Eye (tissue), 1 donor: Measurements from ENCODE around the gene TSTD2.

Experiments used
- DNase-seq: peaks from one replicate; pipeline ENCODE4 v3.0.0-alpha.2; 2015

The TSTD2 gene

DNA sequence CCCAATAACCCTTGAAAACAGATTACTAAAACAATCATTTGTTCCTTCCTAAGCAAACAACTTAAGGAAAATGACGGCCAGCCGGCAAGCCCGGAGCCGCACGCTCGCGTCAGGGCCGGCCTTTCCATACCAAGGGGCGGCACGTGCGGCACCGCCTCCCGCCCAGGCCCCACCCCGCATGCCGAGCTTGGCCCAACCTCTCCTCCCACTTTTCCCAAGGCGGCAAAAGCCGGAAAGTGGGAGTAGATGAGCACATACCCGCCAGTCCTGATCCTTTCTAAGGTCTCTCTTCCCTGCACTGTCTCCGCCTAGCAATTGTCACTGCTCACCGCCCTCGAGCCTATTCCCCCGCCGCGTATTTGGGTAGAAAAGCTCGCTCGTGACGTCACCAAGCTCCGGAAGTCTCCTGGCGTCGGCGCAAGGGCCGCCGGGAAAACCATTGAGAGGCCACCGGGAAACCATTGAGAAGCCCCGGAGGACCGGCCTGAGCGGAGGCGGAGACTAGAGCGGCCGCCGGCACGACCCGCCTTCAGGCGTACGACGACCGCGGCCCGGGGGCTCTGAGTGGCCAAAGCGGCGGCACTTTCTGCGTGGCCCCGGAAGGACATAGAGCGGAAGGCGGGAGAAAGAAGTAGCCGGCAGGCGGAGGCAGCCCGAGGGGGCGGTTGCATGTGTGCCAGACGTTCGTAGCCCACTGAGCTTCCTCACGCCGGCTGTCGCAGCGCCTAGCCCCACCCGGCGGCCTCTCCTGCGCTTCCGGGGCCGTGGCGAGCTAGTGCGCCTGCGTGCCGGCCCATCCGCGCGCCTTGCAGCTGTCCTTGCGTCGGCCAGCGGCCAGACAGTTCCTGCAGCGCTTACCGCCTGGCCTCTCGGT, at the start of gene TSTD2, which contains the start of gene NCBP1:
TSS of gene TSTD2 (minus strand) at position 384 of the 874 bp plus-strand sequence. CDS start 5,806 bp downstream, outside the sequence.
TSS of gene NCBP1 (plus strand) at position 837 of the 874 bp plus-strand sequence. CDS start 61 bp downstream, outside the sequence.
- peak; percentile 99 for DNase-seq

DNA sequence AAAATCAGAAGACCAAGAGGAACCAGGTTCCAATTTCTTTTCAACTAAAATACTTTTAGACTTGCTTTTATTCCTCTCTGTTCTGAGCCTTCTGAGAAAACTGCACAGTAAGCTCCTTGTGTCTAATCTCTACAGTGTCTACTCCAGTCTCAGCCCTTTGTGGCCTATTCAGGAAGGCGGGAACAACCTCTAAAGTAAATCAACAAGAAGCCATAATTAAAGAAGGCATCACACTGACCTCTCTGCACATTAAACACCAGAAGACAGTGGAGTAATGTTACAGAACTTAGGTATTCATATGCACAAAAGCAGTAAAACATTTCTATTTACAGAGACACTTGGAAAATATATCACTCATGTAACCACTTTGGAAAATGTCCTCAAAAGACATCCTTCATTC, 49.1 kb upstream of the TSTD2 start:
- no peak for DNase-seq

GRCh38 chr9:97675655-97676054, 42.5 kb upstream of the TSTD2 start:
- no peak for DNase-seq

GRCh38 chr9:97673922-97674321, 40.8 kb upstream of the TSTD2 start:
- DNase-seq = peak; percentile 8

DNA sequence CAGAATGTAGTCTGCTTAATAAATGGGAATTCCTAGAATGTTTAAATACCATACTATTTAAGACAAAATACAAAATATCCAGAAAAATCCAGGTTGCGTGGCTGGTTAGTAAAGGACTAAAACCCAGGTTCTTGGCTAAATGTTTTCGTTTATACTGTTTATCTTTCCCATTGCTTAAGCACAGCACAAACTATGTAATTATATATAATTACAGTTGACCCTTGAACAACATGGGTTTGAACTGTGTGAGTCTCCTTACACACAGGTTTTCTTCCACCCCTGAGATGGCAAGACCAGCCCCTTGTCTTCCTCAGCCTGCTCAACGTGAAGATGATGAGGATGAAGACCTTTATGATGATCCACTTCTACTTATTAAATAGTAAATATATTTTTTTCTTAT, 39.2 kb upstream of the TSTD2 start:
- DNase-seq = no peak

DNA sequence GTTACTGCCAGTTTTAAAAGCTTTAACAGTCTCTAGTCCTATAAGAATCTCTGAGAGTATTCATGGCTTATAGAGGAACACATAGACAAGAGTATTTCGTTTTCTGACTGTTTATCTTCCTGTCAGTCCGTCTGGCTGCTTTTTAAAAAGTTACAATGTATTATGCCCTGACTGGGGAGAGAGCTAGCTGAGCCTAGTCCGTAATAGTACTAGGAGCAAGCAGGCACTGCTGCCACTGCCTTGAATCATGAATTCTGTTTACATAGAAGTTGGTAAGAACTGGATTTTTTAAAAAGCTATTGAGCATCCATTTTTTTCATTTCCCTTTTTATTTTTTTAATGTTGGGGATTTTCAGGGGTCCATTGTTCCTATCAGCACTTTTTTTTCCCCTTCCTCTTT, 37.4 kb upstream of the TSTD2 start:
- no peak for DNase-seq

- DNase-seq = no peak
These were observed 35.3 kb upstream of the TSTD2 start for GRCh38 chr9:97668485-97668884.

GRCh38 chr9:97666907-97667686, 33.9 kb upstream of the TSTD2 start:
- DNase-seq = no peak

DNA sequence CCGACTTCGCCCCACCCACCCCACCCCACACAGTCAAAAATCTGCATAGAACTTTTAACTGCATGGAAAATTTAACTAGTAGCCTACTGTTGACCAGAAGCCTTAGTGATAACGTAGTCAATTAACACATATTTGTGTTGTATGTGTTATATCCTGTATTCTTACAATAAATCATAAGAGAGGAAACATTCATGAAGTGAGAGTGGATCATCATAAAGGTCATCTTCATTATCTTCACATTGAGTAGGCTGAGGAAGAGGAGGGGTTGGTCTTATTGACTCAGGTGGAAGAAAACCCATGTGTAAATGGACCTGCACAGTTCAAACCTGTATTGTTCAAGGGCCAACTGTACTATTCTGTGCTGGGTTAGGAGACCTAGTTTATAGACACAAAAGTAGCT, 32.6 kb upstream of the TSTD2 start:
- DNase-seq = no peak

GRCh38 chr9:97660847-97661246, 27.7 kb upstream of the TSTD2 start:
- DNase-seq = no peak

DNA sequence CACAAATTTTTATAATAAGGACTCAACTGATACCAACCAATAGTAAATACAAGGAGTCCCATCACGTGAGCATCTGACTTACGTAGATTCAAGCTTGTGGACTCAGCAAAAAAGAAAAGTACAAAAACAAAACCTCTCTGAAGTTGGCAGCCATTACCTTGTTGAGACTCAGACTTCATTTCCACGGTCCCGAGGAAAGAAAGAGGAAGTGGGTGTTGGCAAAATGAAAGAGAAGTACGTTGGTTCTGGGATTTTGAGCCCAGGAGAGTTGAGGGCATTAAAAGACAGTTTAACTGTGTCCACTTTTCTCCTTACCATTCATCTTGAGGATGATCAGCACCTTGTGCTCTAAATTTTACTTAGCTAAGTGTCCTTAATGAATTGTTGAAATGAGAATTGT, 27.2 kb upstream of the TSTD2 start:
- no peak for DNase-seq

DNA sequence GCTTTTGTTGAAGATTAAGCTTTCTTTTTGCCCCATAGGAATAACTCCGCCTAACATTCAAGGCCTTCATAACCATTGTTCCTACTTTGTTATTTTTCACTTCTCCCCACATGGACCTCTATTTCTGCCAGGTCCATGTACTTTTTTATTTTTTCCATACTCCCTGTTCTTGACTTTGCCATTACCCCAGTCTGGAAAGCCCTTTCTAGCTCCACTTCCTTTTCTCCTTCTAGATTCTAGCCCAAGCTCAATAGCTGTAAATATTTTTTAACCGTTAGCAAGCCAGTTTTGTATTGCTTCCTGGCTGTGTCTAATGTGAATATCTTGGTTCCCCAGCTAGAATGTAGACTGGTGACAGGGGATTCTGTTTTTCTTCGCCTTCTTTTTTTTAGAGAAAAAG, 26.6 kb upstream of the TSTD2 start:
- no peak for DNase-seq

- DNase-seq = no peak
These were observed 25.5 kb upstream of the TSTD2 start for GRCh38 chr9:97658707-97659106.

DNA sequence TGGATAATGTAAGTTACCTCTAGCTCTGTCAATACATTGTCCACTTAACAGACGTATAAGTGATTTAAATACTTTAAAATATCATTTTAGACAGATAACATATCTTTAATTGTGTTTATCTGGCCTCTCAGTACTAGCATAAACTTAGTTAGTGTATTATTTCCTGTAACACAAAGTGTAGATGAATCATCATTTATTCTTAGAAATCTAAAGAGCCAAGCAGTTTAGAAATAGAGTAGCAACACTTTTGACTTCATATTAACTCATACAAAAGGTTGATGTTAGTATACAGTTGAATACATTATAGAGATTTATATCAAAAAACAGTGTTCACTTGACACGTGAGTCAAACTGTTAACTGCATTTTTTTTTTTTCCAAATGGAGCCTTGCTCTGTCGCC, 18.5 kb upstream of the TSTD2 start:
- DNase-seq = no peak

DNA sequence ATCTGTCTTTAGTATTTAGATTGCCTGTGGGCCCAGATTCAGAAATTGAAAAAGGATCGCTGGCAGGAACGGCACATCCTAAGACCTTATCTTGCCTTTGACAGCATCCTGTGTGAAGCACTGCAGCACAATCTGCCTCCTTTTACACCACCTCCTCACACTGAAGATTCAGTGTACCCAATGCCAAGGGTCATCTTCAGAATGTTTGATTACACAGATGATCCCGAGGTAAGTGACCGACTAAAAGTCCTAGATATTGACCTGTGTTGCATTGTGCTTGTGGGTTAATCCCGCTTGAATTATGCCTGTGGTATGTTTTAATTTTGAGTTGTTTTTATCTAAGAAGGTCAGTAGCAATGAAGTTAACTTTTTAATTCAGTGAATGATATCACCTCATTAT, 14.8 kb upstream of the TSTD2 start:
- DNase-seq = no peak

- no peak for DNase-seq
These were observed 12.6 kb upstream of the TSTD2 start for GRCh38 chr9:97645720-97646119.

GRCh38 chr9:97640325-97640724, 7.2 kb upstream of the TSTD2 start:
- DNase-seq = no peak

DNA sequence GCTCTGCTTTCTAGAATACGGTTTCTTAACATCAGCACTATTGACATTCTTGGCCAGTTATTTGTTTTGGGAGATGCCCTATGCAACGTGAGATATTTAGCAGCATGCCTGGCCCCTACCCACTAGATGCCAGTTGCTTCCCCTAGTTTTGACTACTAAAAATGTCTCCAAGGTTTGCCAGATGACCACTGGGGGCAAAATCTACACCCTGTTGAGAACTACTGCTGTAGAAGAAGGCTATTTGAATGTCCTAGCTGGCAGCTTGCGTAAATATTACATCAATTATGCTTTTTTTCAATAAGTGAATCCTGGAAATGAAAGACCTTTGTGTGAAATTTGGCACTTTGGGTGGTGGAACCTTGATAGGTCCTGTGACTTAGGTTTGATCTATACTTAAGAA, 5.5 kb upstream of the TSTD2 start:
- DNase-seq = no peak

GRCh38 chr9:97636903-97637302, 3.7 kb upstream of the TSTD2 start:
- no peak for DNase-seq

- no peak for DNase-seq
These were observed 1.9 kb upstream of the TSTD2 start for GRCh38 chr9:97635026-97635425.

- no peak for DNase-seq
These were observed 807 bp upstream of the TSTD2 start for GRCh38 chr9:97633859-97634490.

GRCh38 chr9:97632248-97632984, 752 bp downstream of the TSTD2 start:
- peak; percentile 95 for DNase-seq

DNA sequence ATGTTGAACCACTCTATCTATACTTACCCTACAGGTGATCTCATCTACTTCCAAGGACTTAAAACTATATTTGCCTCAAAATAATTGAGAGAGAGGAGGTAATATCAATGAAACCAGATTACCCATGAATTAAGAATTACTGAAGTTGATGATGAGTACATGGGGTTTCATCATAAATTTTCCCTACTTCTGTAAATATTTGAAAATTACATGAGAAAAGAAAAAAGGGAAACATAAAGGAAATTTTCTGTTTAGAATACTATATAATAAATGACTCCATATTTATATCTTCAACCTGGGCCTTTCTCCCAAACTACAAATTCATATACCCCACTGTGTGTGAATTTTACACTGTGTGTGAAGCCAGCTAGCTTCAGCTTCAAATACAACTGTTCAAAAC, 2.6 kb downstream of the TSTD2 start:
- no peak for DNase-seq
